SU-DHL-6 (cell line): ENCODE results near the gene RHBDF2.

Experiments
- CTCF ChIP-seq: fragments of 200-600 bp; sonication (generic); IDR thresholded peaks from one replicate; pipeline ENCODE4 v1.5.1; 2017; ENCODE audit warnings: antibody characterized with exemption, mild to moderate bottlenecking, low read length, moderate library complexity; ENCODE audit not compliant: insufficient read depth, poor library complexity, severe bottlenecking
- EZH2phosphoT487 ChIP-seq: fragments of 200-600 bp; sonication (generic), shearing (Covaris generic); conservative IDR thresholded peaks from 2 replicates; pipeline ENCODE4 v1.6.1; 2018; ENCODE audit warnings: mild to moderate bottlenecking, antibody characterized with exemption, low read length, moderate library complexity, mixed read lengths

GRCh38 chr17:76511668-76512365 lies 10.6 kb upstream of the RHBDF2 start:
- TF ChIP-seq CTCF = no peak
- no peak for TF ChIP-seq EZH2phosphoT487
